Lower lobe of right lung (tissue), 1 donor: ENCODE measurements around the gene CHERP. TPM values are rescaled to one million over a fixed set of nuclear protein-coding genes. Genes with fewer than 3 reads are reported as not detected.

Source experiments
- total RNA-seq: library from RNA; stranded (reverse); fragmentation: NEBNext Ultra II Directional; extraction: Animal tissue kit (Norgen Biotek cat#: 25700); gene quantifications from one replicate; pipeline ENCODE4 v1.2.1, GENCODE V29; 2021
- donor health status: DM: no; HTN: yes; CAD: no; lungs with severe emphysema.

The CHERP gene
- total RNA-seq, 1 donor from 2014 or later, result 35.4 TPM

Other genes starting within 250 kb of the CHERP start
- 137 TPM for gene KLF2, start 217.6 kb downstream of the CHERP start, total RNA-seq
- 40.3 TPM for gene EPS15L1, start 70.5 kb downstream of the CHERP start, total RNA-seq
- not detected for gene CALR3, start 46.3 kb downstream of the CHERP start, total RNA-seq
- gene C19orf44, start 46.0 kb downstream of the CHERP start, total RNA-seq, result 6.6 TPM
- gene SLC35E1, start 30.0 kb upstream of the CHERP start, total RNA-seq, result 47.3 TPM
- gene MED26, start 85.8 kb upstream of the CHERP start, total RNA-seq, result 11.1 TPM
- gene SMIM7, start 117.7 kb upstream of the CHERP start, total RNA-seq, result 70.5 TPM
- 7.1 TPM for gene TMEM38A, start 118.7 kb upstream of the CHERP start, total RNA-seq
- gene NWD1, start 177.4 kb upstream of the CHERP start, total RNA-seq, result 3.0 TPM